ENCODE results near the gene SND1. TPM values are rescaled to one million over a fixed set of nuclear protein-coding genes. Genes with fewer than 3 reads are reported as not detected.

SND1 gene
- total RNA-seq, 5 donors from 2014 or later (not counting 1 experiment from before 2014, with no cell fraction given), result 137 to 187 (median 154) TPM

GRCh38 chr7:127891854-127892438 is 240.0 kb downstream of the SND1 start:
- DNase-seq (no peak), ATAC-seq (replicated peaks in 1 of 4) (no peak)
- Mint-ChIP-seq H3K36me3 (peaks cover 61% of the 10 kb centered on the region), H3K4me1 (peaks cover 6 to 12% (median 9%) of the 10 kb centered on the region in 3 donors), H3K4me3 (no peak overlapping the region), H3K9me3 (no peaks in the 10 kb centered on the region), H3K27me3 (no peaks in the 10 kb centered on the region), H3K27ac (no peak overlapping the region)
- Histone ChIP-seq H3K4me1 (ENCODE audit: control insufficient read depth in 1 of 2, extremely low read depth in 1 of 2, insufficient read depth in 2 of 2, low read length in 2 of 2) (no peaks in the 10 kb centered on the region), H3K27me3 (replicated peaks in 1 of 2; ENCODE audit: control insufficient read depth in 2 of 2, extremely low read depth in 1 of 2, insufficient read depth in 2 of 2, low read length in 1 of 2) (no peaks in the 10 kb centered on the region), H3K9me3 (no peaks in the 10 kb centered on the region), H3K27ac (ENCODE audit: low read length) (no peak overlapping the region), H3K4me3 (ENCODE audit: control insufficient read depth in 1 of 2, extremely low read depth in 1 of 2, low read length in 1 of 2) (no peak overlapping the region), H3K36me3 (ENCODE audit: control insufficient read depth in 2 of 2, extremely low read depth in 1 of 2, insufficient read depth in 1 of 2, low read length in 1 of 2) (peaks cover 6 to 28% of the 10 kb centered on the region in 2 donors)
- WGBS (ENCODE audit: insufficient coverage), result 100% methylated on average over 1 of the region's 4 CpGs
- ChIA-PET CTCF (interaction anchor here in 1 of 2 donors (0.6 kb wide), 1 partner anchor 184 kb away, joined by 8 read pairs; no protein-coding TSS in a partner anchor), POLR2A (no interaction called here)

- Mint-ChIP-seq H3K27me3 (no peaks in the 10 kb centered on the region), H3K4me3 (no peak overlapping the region), H3K27ac (no peak overlapping the region), H3K9me3 (no peaks in the 10 kb centered on the region), H3K36me3 (peaks cover 54% of the 10 kb centered on the region), H3K4me1 (peaks cover 6 to 12% (median 9%) of the 10 kb centered on the region in 3 donors)
- H3K27ac ChIP-seq (ENCODE audit: low read length), result no peak overlapping the region
- no peak for DNase-seq
- ChIA-PET POLR2A (no interaction called here), CTCF (interaction anchor here (0.6 to 0.7 kb wide), 2 partner anchors 112 to 184 kb away, joined by 3 to 8 read pairs; no protein-coding TSS in a partner anchor)
- no peak for ATAC-seq (replicated peaks in 1 of 4)
- H3K4me1 ChIP-seq (ENCODE audit: control insufficient read depth in 1 of 2, extremely low read depth in 1 of 2, insufficient read depth in 2 of 2, low read length in 2 of 2), result no peaks in the 10 kb centered on the region
- no peaks in the 10 kb centered on the region for H3K27me3 ChIP-seq (replicated peaks in 1 of 2; ENCODE audit: control insufficient read depth in 2 of 2, extremely low read depth in 1 of 2, insufficient read depth in 2 of 2, low read length in 1 of 2)
- peaks cover 6 to 24% of the 10 kb centered on the region in 2 donors for H3K36me3 ChIP-seq (ENCODE audit: control insufficient read depth in 2 of 2, extremely low read depth in 1 of 2, insufficient read depth in 1 of 2, low read length in 1 of 2)
- no peaks in the 10 kb centered on the region for H3K9me3 ChIP-seq
- 92% methylated on average over 4 of the region's 9 CpGs for WGBS (ENCODE audit: insufficient coverage)
- no peak overlapping the region for H3K4me3 ChIP-seq (ENCODE audit: control insufficient read depth in 1 of 2, extremely low read depth in 1 of 2, low read length in 1 of 2)
These were observed 240.7 kb downstream of the SND1 start for GRCh38 chr7:127892488-127893314.

- ATAC-seq (replicated peaks in 1 of 4) (no peak), DNase-seq (no peak)
- H3K4me3 ChIP-seq (ENCODE audit: control insufficient read depth in 1 of 2, extremely low read depth in 1 of 2, low read length in 1 of 2), result no peak overlapping the region
- 100% methylated on average over 1 of the region's 1 CpG for WGBS (ENCODE audit: insufficient coverage)
- no peaks in the 10 kb centered on the region for H3K27me3 ChIP-seq (replicated peaks in 1 of 2; ENCODE audit: control insufficient read depth in 2 of 2, extremely low read depth in 1 of 2, insufficient read depth in 2 of 2, low read length in 1 of 2)
- H3K9me3 ChIP-seq, result no peaks in the 10 kb centered on the region
- H3K4me1 Mint-ChIP-seq, result peaks cover 6 to 12% (median 10%) of the 10 kb centered on the region in 3 donors
- no peak overlapping the region for H3K4me3 Mint-ChIP-seq
- ChIA-PET CTCF (interaction anchor here in 1 of 2 donors (0.7 kb wide), 1 partner anchor 113 kb away, joined by 3 read pairs; no protein-coding TSS in a partner anchor), POLR2A (interaction anchor here (0.6 to 0.7 kb wide), 2 partner anchors 42 to 82 kb away, joined by 4 to 11 read pairs; no protein-coding TSS in a partner anchor)
- no peak overlapping the region for H3K27ac Mint-ChIP-seq
- H3K27me3 Mint-ChIP-seq, result no peaks in the 10 kb centered on the region
- peaks cover 46% of the 10 kb centered on the region for H3K36me3 Mint-ChIP-seq
- H3K27ac ChIP-seq (ENCODE audit: low read length), result no peak overlapping the region
- no peaks in the 10 kb centered on the region for H3K4me1 ChIP-seq (ENCODE audit: control insufficient read depth in 1 of 2, extremely low read depth in 1 of 2, insufficient read depth in 2 of 2, low read length in 2 of 2)
- peaks cover 5 to 15% of the 10 kb centered on the region in 2 donors for H3K36me3 ChIP-seq (ENCODE audit: control insufficient read depth in 2 of 2, extremely low read depth in 1 of 2, insufficient read depth in 1 of 2, low read length in 1 of 2)
- no peaks in the 10 kb centered on the region for H3K9me3 Mint-ChIP-seq
These were observed 241.6 kb downstream of the SND1 start for GRCh38 chr7:127893547-127893946.

GRCh38 chr7:127894588-127894987 is 242.6 kb downstream of the SND1 start:
- no peak overlapping the region for H3K27ac Mint-ChIP-seq
- DNase-seq (no peak), ATAC-seq (replicated peaks in 1 of 4) (no peak)
- ChIA-PET POLR2A (no interaction called here), CTCF (no interaction called here)
- H3K27me3 ChIP-seq (replicated peaks in 1 of 2; ENCODE audit: control insufficient read depth in 2 of 2, extremely low read depth in 1 of 2, insufficient read depth in 2 of 2, low read length in 1 of 2), result no peaks in the 10 kb centered on the region
- peaks cover 6 to 17% (median 16%) of the 10 kb centered on the region in 3 donors for H3K4me1 Mint-ChIP-seq
- no peaks in the 10 kb centered on the region for H3K27me3 Mint-ChIP-seq
- H3K4me1 ChIP-seq (ENCODE audit: control insufficient read depth in 1 of 2, extremely low read depth in 1 of 2, insufficient read depth in 2 of 2, low read length in 2 of 2), result no peaks in the 10 kb centered on the region
- peaks cover 2 to 9% of the 10 kb centered on the region in 2 donors for H3K36me3 ChIP-seq (ENCODE audit: control insufficient read depth in 2 of 2, extremely low read depth in 1 of 2, insufficient read depth in 1 of 2, low read length in 1 of 2)
- H3K27ac ChIP-seq (ENCODE audit: low read length), result no peak overlapping the region
- no peak overlapping the region for H3K4me3 ChIP-seq (ENCODE audit: control insufficient read depth in 1 of 2, extremely low read depth in 1 of 2, low read length in 1 of 2)
- no CpG with 5 or more reads among the region's 2 CpGs for WGBS (ENCODE audit: insufficient coverage)
- no peak overlapping the region for H3K4me3 Mint-ChIP-seq
- no peaks in the 10 kb centered on the region for H3K9me3 Mint-ChIP-seq
- no peaks in the 10 kb centered on the region for H3K9me3 ChIP-seq
- peaks cover 42% of the 10 kb centered on the region for H3K36me3 Mint-ChIP-seq

- H3K36me3 ChIP-seq (ENCODE audit: control insufficient read depth in 2 of 2, extremely low read depth in 1 of 2, insufficient read depth in 1 of 2, low read length in 1 of 2), result peaks cover 2 to 7% of the 10 kb centered on the region in 2 donors
- ChIA-PET CTCF (no interaction called here), POLR2A (no interaction called here)
- H3K4me3 Mint-ChIP-seq, result no peak overlapping the region
- DNase-seq (no peak), ATAC-seq (replicated peaks in 1 of 4) (no peak)
- no peaks in the 10 kb centered on the region for H3K27me3 Mint-ChIP-seq
- no peaks in the 10 kb centered on the region for H3K27me3 ChIP-seq (replicated peaks in 1 of 2; ENCODE audit: control insufficient read depth in 2 of 2, extremely low read depth in 1 of 2, insufficient read depth in 2 of 2, low read length in 1 of 2)
- H3K9me3 ChIP-seq, result no peaks in the 10 kb centered on the region
- peaks cover 6 to 25% (median 24%) of the 10 kb centered on the region in 3 donors for H3K4me1 Mint-ChIP-seq
- H3K4me3 ChIP-seq (ENCODE audit: control insufficient read depth in 1 of 2, extremely low read depth in 1 of 2, low read length in 1 of 2), result no peak overlapping the region
- WGBS (ENCODE audit: insufficient coverage), result 100% methylated on average over 1 of the region's 7 CpGs
- no peaks in the 10 kb centered on the region for H3K9me3 Mint-ChIP-seq
- no peak overlapping the region for H3K27ac ChIP-seq (ENCODE audit: low read length)
- no peak overlapping the region for H3K27ac Mint-ChIP-seq
- peaks cover 36% of the 10 kb centered on the region for H3K36me3 Mint-ChIP-seq
- no peaks in the 10 kb centered on the region for H3K4me1 ChIP-seq (ENCODE audit: control insufficient read depth in 1 of 2, extremely low read depth in 1 of 2, insufficient read depth in 2 of 2, low read length in 2 of 2)
These were observed 243.4 kb downstream of the SND1 start for GRCh38 chr7:127895360-127895759.

- peaks cover 33% of the 10 kb centered on the region for H3K36me3 Mint-ChIP-seq
- peaks cover 6 to 30% (median 26%) of the 10 kb centered on the region in 3 donors for H3K4me1 Mint-ChIP-seq
- H3K9me3 Mint-ChIP-seq, result no peaks in the 10 kb centered on the region
- 80% methylated on average over 1 of the region's 4 CpGs for WGBS (ENCODE audit: insufficient coverage)
- no peak for DNase-seq
- ChIA-PET POLR2A (no interaction called here), CTCF (no interaction called here)
- ATAC-seq (replicated peaks in 1 of 4), result no peak
- Histone ChIP-seq H3K36me3 (ENCODE audit: control insufficient read depth in 2 of 2, extremely low read depth in 1 of 2, insufficient read depth in 1 of 2, low read length in 1 of 2) (peaks cover 2 to 4% of the 10 kb centered on the region in 2 donors), H3K27ac (ENCODE audit: low read length) (no peak overlapping the region), H3K4me3 (ENCODE audit: control insufficient read depth in 1 of 2, extremely low read depth in 1 of 2, low read length in 1 of 2) (no peak overlapping the region), H3K4me1 (ENCODE audit: control insufficient read depth in 1 of 2, extremely low read depth in 1 of 2, insufficient read depth in 2 of 2, low read length in 2 of 2) (peaks cover 0 to 1% of the 10 kb centered on the region in 2 experiments), H3K27me3 (replicated peaks in 1 of 2; ENCODE audit: control insufficient read depth in 2 of 2, extremely low read depth in 1 of 2, insufficient read depth in 2 of 2, low read length in 1 of 2) (no peaks in the 10 kb centered on the region), H3K9me3 (no peaks in the 10 kb centered on the region)
- no peak overlapping the region for H3K27ac Mint-ChIP-seq
- H3K27me3 Mint-ChIP-seq, result no peaks in the 10 kb centered on the region
- no peak overlapping the region for H3K4me3 Mint-ChIP-seq
These were observed 243.9 kb downstream of the SND1 start for GRCh38 chr7:127895814-127896280.

Measured in T-cell (primary cell).